Activated CD4-positive, alpha-beta T cell treated with anti-CD3 and anti-CD28 coated beads, Interleukin-2, amount 50 U/mL, for 1 hour (primary cell): Measurements from ENCODE around the gene NPHS1.

Source experiments
- DNase-seq: peaks from one replicate; pipeline ENCODE4 v3.0.0-alpha.2; 2020

The NPHS1 gene

DNA sequence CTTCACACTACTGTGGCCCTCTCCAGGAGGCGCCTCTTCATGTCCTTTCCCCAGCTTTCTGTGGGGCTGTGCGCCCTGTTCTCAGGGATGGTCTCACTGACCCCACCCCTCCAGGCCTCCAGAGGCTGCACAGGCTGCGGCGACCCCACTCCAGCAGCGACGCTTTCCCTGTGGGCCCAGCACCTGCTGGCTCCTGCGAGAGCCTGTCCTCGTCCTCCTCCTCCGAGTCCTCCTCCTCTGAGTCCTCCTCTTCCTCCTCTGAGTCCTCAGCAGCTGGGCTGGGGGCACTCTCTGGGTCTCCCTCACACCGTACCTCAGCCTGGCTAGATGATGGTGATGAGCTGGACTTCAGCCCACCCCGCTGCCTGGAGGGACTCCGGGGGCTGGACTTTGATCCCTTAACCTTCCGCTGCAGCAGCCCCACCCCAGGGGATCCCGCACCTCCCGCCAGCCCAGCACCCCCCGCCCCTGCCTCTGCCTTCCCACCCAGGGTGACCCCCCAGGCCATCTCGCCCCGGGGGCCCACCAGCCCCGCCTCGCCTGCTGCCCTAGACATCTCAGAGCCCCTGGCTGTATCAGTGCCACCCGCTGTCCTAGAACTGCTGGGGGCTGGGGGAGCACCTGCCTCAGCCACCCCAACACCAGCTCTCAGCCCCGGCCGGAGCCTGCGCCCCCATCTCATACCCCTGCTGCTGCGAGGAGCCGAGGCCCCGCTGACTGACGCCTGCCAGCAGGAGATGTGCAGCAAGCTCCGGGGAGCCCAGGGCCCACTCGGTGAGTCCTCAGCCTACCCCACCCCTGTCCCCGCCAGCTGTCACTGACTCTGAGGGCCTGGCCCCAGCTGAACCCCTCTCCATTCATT lies 65.8 kb downstream of the NPHS1 start:
- DNase-seq, result no peak

DNA sequence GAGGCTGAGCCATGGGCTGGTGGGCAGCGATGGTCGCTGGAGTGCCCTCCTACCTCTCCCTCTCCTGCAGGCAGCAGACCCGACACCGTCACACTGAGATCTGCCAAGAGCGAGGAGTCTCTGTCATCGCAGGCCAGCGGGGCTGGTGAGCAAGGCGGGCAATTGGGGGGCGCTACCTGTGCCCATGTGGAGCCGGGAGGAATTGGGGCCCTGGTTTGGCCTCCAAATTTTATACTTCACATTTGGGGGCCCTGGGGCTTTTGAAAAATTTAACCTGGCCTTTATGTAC lies 67.0 kb downstream of the NPHS1 start:
- no peak for DNase-seq

DNA sequence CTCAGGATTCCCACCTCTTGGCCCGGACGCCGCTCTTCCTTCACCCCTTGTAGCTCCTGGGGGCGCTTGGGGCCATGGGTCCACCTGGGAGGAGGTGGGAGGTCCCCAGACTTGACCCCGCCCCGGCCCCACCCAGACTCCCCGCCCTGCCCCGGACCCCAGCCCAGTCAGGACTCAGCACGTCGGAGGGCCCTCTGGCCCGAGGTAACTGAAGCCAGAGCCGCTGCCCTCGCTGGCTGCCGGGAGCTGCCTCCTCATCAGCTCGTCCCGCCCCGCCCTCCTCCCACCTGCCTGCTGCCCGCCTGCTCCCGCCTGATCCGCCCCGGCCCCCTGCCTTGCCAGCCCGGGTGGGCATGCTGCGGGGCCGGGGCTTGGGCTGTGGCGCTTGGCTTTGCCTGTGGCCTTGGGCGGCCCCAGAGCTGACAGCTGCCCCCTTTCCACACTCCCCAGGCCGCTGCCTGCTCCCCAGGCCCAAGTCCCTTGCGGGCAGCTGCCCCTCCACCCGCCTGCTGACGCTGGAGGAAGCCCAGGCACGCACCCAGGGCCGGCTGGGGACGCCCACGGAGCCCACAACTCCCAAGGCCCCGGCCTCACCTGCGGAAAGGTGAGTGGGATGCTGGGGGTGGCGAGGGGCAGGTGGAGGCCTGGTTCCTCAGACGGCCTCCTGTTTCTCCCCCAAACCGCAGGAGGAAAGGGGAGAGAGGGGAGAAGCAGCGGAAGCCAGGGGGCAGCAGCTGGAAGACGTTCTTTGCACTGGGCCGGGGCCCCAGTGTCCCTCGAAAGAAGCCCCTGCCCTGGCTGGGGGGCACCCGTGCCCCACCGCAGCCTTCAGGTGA lies 67.6 kb downstream of the NPHS1 start:
- DNase-seq, result no peak

- DNase-seq, result no peak
Measured at GRCh38 chr19:35783469-35784434, 68.6 kb downstream of the NPHS1 start.

- no peak for DNase-seq
Measured at GRCh38 chr19:35782589-35782988, 69.7 kb downstream of the NPHS1 start.

- no peak for DNase-seq
Measured at GRCh38 chr19:35781650-35782049, 70.7 kb downstream of the NPHS1 start.

DNA sequence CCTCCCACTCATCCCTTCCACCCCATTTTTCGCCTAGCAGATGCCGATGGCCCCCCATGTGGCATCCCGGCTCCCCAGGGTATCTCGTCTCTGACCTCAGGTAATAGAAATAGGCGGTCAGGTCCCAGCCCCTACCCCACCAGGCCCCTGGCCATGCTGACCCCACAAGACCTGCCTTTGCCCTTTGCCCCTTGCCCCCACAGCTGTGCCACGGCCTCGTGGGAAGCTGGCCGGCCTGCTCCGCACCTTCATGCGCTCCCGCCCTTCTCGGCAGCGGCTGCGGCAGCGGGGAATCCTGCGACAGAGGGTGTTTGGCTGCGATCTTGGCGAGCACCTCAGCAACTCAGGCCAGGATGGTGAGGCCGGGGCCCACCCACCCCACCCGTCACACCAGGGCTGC lies 71.6 kb downstream of the NPHS1 start:
- DNase-seq, result no peak

DNA sequence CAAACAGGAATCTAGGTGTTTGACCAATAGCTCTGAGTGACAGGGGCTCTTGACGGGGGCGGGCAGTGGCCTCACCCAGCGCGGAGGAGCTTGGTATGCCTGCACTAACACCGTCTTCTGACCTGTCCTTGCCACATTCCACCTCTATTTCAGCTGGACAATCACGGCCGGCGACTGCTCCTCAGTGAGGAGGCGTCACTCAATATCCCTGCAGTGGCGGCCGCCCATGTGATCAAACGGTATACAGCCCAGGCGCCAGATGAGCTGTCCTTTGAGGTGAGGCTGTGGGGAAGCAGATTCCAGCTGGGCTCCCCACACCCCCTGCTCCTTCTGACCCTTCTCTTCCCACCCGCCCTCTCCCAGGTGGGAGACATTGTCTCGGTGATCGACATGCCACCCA lies 72.2 kb downstream of the NPHS1 start:
- no peak for DNase-seq

- DNase-seq, result no peak
Measured at GRCh38 chr19:35779033-35779432, 73.3 kb downstream of the NPHS1 start.

- DNase-seq, result no peak
Measured at GRCh38 chr19:35777961-35778360, 74.3 kb downstream of the NPHS1 start.

DNA sequence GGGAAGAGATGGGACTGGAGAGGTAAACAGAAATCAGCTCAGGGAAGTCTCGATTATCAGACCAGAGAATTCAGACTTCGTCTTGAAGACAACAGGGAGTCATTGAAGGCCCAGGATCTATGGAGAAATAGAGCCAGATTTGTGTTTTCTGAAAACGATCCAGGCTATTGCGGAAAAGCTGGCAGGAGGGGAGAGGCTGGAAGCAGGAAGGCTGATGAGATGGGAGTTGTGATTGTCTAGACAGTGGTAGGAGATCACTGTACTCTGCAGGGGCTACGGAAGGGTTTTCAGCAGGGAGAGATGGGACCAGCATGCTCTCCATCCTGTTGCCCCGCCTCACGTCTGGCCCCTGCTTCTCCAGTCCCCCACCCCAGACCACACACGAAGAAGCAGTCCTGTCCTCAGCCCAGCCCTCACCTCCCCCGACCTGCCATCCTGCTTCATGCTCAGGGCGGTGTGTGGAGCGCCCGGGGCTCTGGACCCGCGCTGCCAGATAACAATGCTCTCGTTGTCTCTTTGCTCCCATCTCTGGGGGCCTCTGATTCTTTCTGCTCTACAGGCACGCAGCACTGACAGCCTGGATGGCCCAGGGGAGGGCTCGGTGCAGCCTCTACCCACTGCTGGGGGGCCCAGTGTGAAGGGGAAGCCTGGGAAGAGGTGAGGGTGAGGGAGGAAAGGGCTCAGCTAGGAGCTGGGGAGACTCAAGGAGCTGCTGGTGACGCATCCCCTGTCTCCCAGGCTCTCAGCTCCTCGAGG lies 75.0 kb downstream of the NPHS1 start:
- DNase-seq, result no peak

- no peak for DNase-seq
Measured at GRCh38 chr19:35776102-35776788, 76.1 kb downstream of the NPHS1 start.
